HG03565 (cell line): ENCODE measurements around the gene ARPP19.
"Not testable (repeated sequence)": the region's sequence is repeated elsewhere in the genome, so short reads cannot be mapped to it uniquely, and the experiment has no call there.

Experiments
- ATAC-seq: cut with Tn5 transposase; IDR thresholded peaks from one replicate; pipeline ENCODE4 v1.9.1; 2021; ENCODE audit warnings: mild to moderate bottlenecking, moderate library complexity; ENCODE audit not compliant: unreplicated experiment

ARPP19 gene

DNA sequence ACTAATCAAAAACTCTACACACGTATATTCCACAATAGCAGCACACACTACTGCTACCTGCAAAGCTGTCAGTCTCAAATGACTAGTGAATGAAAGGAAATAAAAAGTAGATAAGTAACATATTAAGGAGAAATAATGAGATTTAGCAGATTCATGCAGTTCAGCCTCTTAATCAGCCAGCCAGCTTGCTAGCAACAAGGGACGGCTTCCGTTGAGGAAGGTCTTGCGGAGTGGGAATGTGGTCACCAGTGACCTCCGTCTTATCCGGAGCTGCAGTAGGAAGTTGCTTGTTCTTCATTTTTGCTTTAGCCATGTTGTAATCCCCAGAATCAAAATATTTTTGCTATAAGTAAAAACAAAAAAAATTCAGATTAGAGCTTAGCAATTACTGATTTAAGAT lies 17.1 kb downstream of the ARPP19 start:
- ATAC-seq = no peak

- ATAC-seq = not testable (repeated sequence)
Measured at GRCh38 chr15:52551186-52551585, 17.6 kb downstream of the ARPP19 start.

GRCh38 chr15:52546031-52546751 lies 22.6 kb downstream of the ARPP19 start:
- ATAC-seq = no peak

GRCh38 chr15:52540374-52541012 lies 28.3 kb downstream of the ARPP19 start:
- ATAC-seq = no peak

DNA sequence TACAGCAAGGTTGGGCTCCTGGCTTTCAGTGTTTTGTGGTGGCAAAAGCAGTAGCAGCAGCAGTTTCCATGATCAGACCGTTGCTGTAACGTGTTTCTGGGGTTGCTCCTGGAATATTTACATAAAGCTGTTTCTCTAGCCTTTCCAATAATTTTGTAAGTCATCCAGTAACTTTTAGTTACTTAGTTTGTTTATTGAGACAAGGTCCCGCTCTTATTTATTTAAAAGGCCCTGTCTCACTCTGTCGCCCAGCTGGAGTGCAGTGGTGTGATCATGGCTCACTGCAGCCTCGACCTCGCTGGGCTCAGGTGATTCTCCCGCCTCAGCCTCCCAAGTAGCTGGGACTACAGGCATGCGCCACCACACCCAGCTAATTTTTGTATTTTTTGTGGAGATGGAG lies 31.4 kb downstream of the ARPP19 start:
- ATAC-seq = no peak

DNA sequence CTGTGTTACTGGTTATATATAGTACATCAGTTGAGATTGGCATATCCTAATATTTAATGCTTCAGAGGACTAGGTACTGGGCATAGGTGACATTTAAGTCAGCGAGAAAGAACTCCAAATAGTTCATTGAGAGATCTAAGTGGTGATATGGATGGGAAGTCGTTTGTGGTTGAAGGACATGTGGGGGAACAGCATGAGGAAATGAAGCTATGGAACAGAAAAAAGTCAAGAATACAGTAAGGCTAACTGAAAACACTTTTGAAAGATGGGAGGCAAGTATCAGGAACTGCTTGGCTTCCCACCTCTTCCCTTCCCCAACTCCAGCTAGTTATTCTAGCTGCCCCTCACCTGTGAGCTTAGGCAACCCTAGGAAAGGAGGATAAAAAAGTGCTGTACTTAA lies 36.4 kb downstream of the ARPP19 start:
- ATAC-seq = no peak

GRCh38 chr15:52529940-52530339 lies 38.9 kb downstream of the ARPP19 start:
- no peak for ATAC-seq

- ATAC-seq = no peak
Measured at GRCh38 chr15:52529341-52529924, 39.4 kb downstream of the ARPP19 start.

GRCh38 chr15:52528564-52529340 lies 40.1 kb downstream of the ARPP19 start, which contains the start of gene MYO5A:
Gene MYO5A (minus strand): TSS chr15:52528880. CDS start chr15:52528806, 74 bp downstream.
- peak; percentile 74 for ATAC-seq

GRCh38 chr15:52527911-52528563 lies 40.8 kb downstream of the ARPP19 start:
- no peak for ATAC-seq

DNA sequence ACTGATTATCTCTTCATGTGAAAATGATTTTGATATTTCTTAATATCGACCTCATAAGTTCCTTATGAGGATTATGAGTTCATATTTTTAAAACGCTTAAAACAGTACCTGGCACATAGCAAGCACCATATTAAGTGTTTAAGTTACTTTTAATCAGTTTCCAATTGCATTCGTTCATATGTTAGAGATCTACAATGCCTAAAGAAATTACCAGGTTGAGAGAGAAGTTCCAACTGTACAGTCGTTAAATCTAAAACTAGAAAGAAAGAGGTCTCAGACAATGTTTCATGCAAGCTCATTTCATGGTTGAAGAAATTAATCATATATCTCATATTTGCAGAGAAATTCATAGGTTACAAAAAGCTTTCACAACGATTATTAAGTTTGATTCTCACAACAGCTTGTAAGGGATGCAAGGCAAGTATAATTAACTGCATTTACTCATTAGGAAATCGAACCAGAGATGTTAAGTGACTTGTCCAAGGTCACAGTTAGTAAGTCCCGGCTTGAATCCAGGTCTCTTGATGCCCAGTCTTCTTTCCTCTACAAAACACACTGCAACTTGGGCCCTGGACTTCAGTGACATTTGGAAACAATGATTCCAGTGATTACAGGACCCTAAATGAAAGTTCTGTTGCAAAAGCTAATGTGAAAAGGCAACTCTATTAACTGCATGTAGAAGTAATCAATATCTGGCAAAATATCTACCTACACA lies 41.5 kb downstream of the ARPP19 start:
- no peak for ATAC-seq

DNA sequence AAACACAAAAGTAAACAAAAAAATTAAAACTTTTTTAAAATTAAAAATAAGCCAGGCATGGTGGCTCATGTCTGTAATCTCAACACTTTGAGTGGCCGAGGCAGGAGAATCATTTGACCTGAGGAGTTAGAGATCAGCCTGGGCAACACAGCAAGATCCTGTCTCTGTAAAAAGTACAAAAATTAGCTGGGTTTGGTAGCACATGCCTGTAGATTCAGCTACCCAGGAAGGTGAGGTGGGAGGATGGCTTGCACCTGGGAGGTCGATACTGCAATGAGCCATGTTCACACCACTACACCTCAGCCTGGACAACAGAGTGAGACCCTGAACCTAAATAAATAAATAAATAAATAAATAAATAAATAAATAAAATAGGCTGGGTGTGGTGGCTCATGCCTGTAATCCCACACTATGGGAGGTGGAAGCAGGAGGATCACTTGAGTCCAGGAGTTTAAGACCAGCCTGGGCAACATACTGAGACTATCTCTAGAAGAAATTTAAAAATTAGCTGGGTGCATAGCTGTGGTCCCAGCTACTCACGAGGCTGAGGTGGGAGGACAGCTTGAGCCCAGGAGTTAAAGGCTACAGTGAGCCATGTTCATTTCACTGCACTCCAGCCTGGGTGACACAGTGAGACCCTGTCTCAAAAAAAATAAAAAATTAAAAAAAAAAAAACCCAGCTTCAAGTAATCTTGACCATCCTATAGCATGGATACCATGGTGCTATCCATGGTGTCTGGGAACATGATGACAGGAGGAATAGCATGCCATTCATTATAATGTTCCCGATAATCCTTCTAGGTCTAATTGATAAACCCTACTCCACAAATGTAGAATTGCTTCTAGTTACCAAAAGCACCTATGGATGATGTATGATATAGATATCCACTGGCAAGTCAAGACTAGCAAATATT lies 44.4 kb downstream of the ARPP19 start:
- ATAC-seq = no peak

GRCh38 chr15:52523647-52524046 lies 45.2 kb downstream of the ARPP19 start:
- no peak for ATAC-seq

GRCh38 chr15:52523192-52523591 lies 45.6 kb downstream of the ARPP19 start:
- no peak for ATAC-seq

DNA sequence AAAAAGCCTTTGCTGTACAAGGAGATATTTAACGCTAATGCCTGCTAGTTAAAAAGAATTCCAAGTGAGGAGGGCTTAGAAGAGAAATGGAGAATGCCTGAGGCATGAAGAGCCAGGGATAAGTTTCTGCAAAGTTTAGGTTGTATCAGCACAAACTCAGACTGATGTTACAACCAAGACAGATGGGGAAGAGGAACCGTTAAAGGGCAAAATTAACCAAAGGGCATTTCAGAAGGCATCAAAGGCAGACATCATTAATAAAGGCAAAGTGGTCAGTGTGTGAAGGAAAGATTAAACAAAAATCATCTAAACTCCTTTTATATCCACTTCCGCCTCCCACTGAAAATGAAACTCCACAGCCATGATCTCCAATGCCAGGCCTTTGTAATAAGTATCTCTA lies 47.1 kb downstream of the ARPP19 start:
- ATAC-seq = no peak

DNA sequence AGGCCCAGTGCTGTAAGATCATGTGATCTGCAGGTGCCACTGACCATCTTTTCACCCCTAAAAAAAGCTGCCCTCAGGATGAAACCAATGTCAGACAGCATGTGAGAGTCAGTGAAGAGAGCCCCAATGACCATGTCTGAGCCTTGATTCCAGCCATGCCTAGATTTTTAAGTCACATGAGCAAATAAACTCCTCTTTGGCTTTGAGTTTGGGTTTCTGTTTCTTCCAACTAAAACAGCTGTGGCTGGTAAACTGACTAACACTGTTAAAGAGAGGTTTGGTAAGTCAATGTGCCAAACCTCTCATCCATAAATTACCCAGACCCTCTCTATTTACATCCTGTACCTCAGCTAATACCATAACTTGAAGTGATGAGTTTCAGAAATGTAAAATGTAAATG lies 48.4 kb downstream of the ARPP19 start:
- no peak for ATAC-seq

DNA sequence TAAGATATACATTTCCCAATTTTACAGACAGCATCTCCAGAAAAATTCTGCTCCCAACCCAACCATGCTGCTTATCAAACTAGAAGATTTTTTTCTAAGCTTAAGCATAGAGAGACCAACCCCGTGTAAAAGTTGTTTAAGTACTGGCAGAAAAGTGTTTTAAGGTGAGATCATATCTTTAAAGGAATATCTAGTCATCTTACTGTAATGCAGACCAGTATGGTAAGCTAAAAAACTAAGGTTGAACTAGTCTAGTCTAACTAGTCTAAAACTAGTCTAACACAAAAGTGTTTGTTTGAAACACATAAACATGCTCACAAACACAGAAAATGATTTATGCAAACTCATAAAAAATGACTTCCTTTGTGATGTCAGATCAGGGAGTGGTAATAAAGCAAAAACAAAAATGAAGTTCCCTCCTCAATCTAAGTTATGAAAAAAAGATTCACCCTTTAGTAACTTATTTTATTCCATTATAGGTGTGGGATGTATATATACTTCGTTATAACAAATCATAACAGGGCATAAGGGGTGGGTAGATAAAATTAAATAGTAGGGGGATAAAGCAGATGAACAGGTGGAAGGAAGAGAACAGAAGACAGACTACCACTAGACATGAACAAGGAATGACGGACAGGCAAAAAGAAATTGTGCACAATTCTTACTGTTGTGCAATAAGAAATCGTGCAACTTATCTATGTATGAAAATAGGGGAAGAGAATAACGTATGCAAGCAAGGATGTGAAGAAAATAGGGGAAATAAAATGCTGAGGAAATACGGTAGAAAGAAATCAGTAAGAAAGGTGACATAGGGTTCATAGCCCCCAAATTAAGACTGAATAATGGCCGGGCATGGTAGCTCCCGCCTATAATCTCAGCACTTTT lies 50.1 kb downstream of the ARPP19 start:
- no peak for ATAC-seq

DNA sequence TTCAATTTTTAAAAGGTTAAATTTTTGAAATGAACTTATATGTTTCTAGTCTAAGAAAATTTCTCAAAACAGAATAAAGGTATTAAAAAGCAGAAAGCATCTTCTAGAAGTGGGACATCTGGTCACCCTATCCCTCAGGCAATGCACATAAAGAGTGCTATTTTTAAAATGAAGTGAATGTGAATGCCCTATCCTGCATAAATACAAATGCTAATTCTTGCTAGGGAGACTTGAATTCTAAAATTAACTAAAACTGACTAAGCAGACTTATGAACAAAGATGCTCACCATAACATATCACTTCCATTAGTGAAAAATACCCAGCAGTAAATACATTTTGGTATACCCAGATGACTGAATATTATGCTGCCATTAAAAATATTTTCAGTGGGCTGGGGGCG lies 51.8 kb downstream of the ARPP19 start:
- no peak for ATAC-seq
